H1 (cell line): Measurements from ENCODE around the gene PRKCI. TPM values are rescaled to one million over a fixed set of nuclear protein-coding genes. Genes with fewer than 3 reads are reported as not detected.

Experiments used
- CTCF ChIA-PET: fragments of 300-600 bp; sonication (Branson Sonifier 250); formaldehyde crosslinking; loops from one replicate; lab custom pipeline; 2021; ENCODE audit not compliant: partially characterized antibody; lab: Charles Lee
- POLR2A ChIA-PET: fragments of 300-600 bp; sonication (Branson Sonifier 250); formaldehyde crosslinking; loops from one replicate; lab custom pipeline; 2021; ENCODE audit warnings: inconsistent platforms; ENCODE audit not compliant: partially characterized antibody; lab: Charles Lee
- DNase-seq, 2 experiments: peaks; one replicate each; pipeline versions ENCODE4 v3.0.0 to v3.0.0-alpha.2; 2010 to 2022; ENCODE audit warnings: low spot score in 2 of 2, low read depth in 1 of 2, mixed read lengths in 1 of 2
- FAIRE-seq: peaks from 2 replicates; lab custom pipeline; 2011; peaks lifted over from hg19 to GRCh38; lab: Jason Lieb, UNC
- H2AFZ ChIP-seq: 2 replicates; pipeline ENCODE4 v1.8.1; 2012; ENCODE audit warnings: low read length, inconsistent platforms
- H2AK5ac ChIP-seq: 2 replicates; pipeline ENCODE4 v1.6.1; 2013; ENCODE audit warnings: low read depth, low read length
- H2BK120ac ChIP-seq: replicated peaks from 2 replicates; pipeline ENCODE3; 2013; ENCODE audit warnings: low read depth, low read length, inconsistent platforms
- H2BK12ac ChIP-seq: 2 replicates; pipeline ENCODE4 v1.6.1; 2013; ENCODE audit warnings: low read depth, low read length
- H2BK15ac ChIP-seq: 2 replicates; pipeline ENCODE4 v1.6.1; 2013; ENCODE audit warnings: low read length
- H2BK20ac ChIP-seq: 2 replicates; pipeline ENCODE4 v1.6.1; 2013; ENCODE audit warnings: low read length
- H2BK5ac ChIP-seq: 2 replicates; pipeline ENCODE4 v1.6.1; 2013; ENCODE audit warnings: low read depth, low read length
- H3K14ac ChIP-seq: 2 replicates; pipeline ENCODE4 v1.6.1; 2013; ENCODE audit warnings: inconsistent platforms; ENCODE audit not compliant: insufficient read length
- H3K18ac ChIP-seq: 2 replicates; pipeline ENCODE4 v1.6.1; 2013; ENCODE audit warnings: low read length; ENCODE audit errors: extremely low read depth
- H3K23ac ChIP-seq: 2 replicates; pipeline ENCODE4 v1.6.1; 2013; ENCODE audit warnings: inconsistent platforms; ENCODE audit not compliant: insufficient read length
- H3K23me2 ChIP-seq: 2 replicates; pipeline ENCODE4 v1.6.1; 2013; ENCODE audit warnings: low read depth, low read length
- H3K27ac ChIP-seq: 2 replicates; pipeline ENCODE4 v1.6.1; 2011; ENCODE audit warnings: low read depth, low read length, inconsistent platforms
- H3K27me3 ChIP-seq, 4 experiments: replicated peaks in 1 of 4; 1 replicate in 1 of 4; 2 replicates in 3 of 4; pipeline versions ENCODE4 v1.6.1 to v1.8.1; 2011 to 2013; ENCODE audit warnings: low read length in 3 of 4, mild to moderate bottlenecking in 3 of 4, inconsistent platforms in 2 of 4, mixed read lengths in 2 of 4, moderate library complexity in 1 of 4; ENCODE audit not compliant: control insufficient read depth in 3 of 4, insufficient read depth in 3 of 4; ENCODE audit errors: extremely low read depth in 1 of 4
- H3K36me3 ChIP-seq, 4 experiments: 2 replicates each; pipeline versions ENCODE4 v1.6.1 to v1.8.1; 2011 to 2013; ENCODE audit warnings: mild to moderate bottlenecking in 4 of 4, low read length in 3 of 4, moderate library complexity in 2 of 4, control low read depth in 1 of 4, inconsistent platforms in 1 of 4; ENCODE audit not compliant: insufficient read depth in 4 of 4, control insufficient read depth in 2 of 4
- H3K4ac ChIP-seq: replicated peaks from 2 replicates; pipeline ENCODE3; 2013; ENCODE audit warnings: low read length, low read depth, mixed read lengths, inconsistent platforms; ENCODE audit not compliant: insufficient read length
- H3K4me1 ChIP-seq, 4 experiments: replicated peaks in 1 of 4; 1 replicate in 1 of 4; 2 replicates in 3 of 4; pipeline versions ENCODE4 v1.6.1 to v1.8.1; 2011 to 2013; ENCODE audit warnings: low read length in 3 of 4, inconsistent platforms in 2 of 4, mixed read lengths in 1 of 4; ENCODE audit not compliant: insufficient read depth in 4 of 4, control insufficient read depth in 3 of 4
- H3K4me2 ChIP-seq, 2 experiments: 2 replicates each; pipeline versions ENCODE4 v1.6.1 to v1.8.1; 2011 to 2013; ENCODE audit warnings: low read depth in 2 of 2, low read length in 2 of 2, control low read depth in 1 of 2, inconsistent platforms in 1 of 2, mild to moderate bottlenecking in 1 of 2; ENCODE audit not compliant: insufficient read depth in 1 of 2
- H3K4me3 ChIP-seq, 4 experiments: fragments of 200-600, 300-600 bp in 1 of 4; sonication (generic), shearing (Covaris generic), sonication (Bioruptor Twin) in 1 of 4; 2 replicates each; pipeline versions ENCODE4 v1.5.1 to v1.8.1; 2011 to 2016; ENCODE audit warnings: low read length in 4 of 4, low read depth in 3 of 4, control low read depth in 2 of 4, inconsistent platforms in 2 of 4, mild to moderate bottlenecking in 2 of 4, mixed read lengths in 1 of 4, moderate library complexity in 1 of 4; ENCODE audit not compliant: insufficient read depth in 2 of 4; ENCODE audit errors: extremely low read depth in 1 of 4
- H3K56ac ChIP-seq: replicated peaks from 2 replicates; pipeline ENCODE3; 2013; ENCODE audit warnings: low read depth, mild to moderate bottlenecking, mixed read lengths, low read length, inconsistent platforms; ENCODE audit not compliant: insufficient read length
- H3K79me1 ChIP-seq: 2 replicates; pipeline ENCODE4 v1.6.1; 2013; ENCODE audit warnings: low read depth, low read length, control low read depth
- H3K79me2 ChIP-seq, 2 experiments: 2 replicates each; pipeline versions ENCODE4 v1.6.1 to v1.8.1; 2012 to 2013; ENCODE audit warnings: low read length in 2 of 2, mild to moderate bottlenecking in 2 of 2, inconsistent platforms in 1 of 2; ENCODE audit not compliant: insufficient read depth in 2 of 2, control insufficient read depth in 1 of 2
- H3K9ac ChIP-seq, 4 experiments: replicated peaks in 1 of 4; 1 replicate in 1 of 4; 2 replicates in 3 of 4; pipeline versions ENCODE4 v1.6.1 to v1.8.1; 2011 to 2013; ENCODE audit warnings: low read depth in 3 of 4, low read length in 3 of 4, control low read depth in 2 of 4, mild to moderate bottlenecking in 2 of 4, moderate library complexity in 2 of 4, inconsistent platforms in 1 of 4; ENCODE audit errors: extremely low read depth in 1 of 4
- H3K9me3 ChIP-seq, 2 experiments: 2 replicates each; pipeline versions ENCODE4 v1.6.1 to v1.8.1; 2012 to 2013; ENCODE audit warnings: mild to moderate bottlenecking in 2 of 2, moderate library complexity in 2 of 2, control low read depth in 1 of 2, inconsistent platforms in 1 of 2, low read depth in 1 of 2, low read length in 1 of 2, mixed read lengths in 1 of 2; ENCODE audit not compliant: insufficient read depth in 2 of 2
- H4K20me1 ChIP-seq, 2 experiments: replicated peaks in 1 of 2; 2 replicates each; pipeline versions ENCODE3 to v1.8.1; 2011 to 2013; ENCODE audit warnings: inconsistent platforms in 2 of 2, low read length in 2 of 2, mild to moderate bottlenecking in 1 of 2; ENCODE audit not compliant: insufficient read depth in 2 of 2, control insufficient read depth in 1 of 2
- H4K5ac ChIP-seq: 2 replicates; pipeline ENCODE4 v1.6.1; 2013; ENCODE audit warnings: low read length, low read depth, mixed read lengths, inconsistent platforms; ENCODE audit not compliant: insufficient read length
- H4K8ac ChIP-seq: 2 replicates; pipeline ENCODE4 v1.8.0; 2013; ENCODE audit warnings: mild to moderate bottlenecking, moderate library complexity, low read length, inconsistent platforms; ENCODE audit not compliant: insufficient read depth; ENCODE audit errors: extremely low read depth
- H4K91ac ChIP-seq: replicated peaks from 2 replicates; pipeline ENCODE3; 2013; ENCODE audit warnings: low read length, mixed read lengths, inconsistent platforms; ENCODE audit not compliant: insufficient read length
- ATF2 ChIP-seq: IDR thresholded peaks from 2 replicates; pipeline ENCODE4 v1.6.1; 2012; ENCODE audit warnings: low read length, inconsistent platforms
- CEBPB ChIP-seq: IDR thresholded peaks from 2 replicates; pipeline ENCODE4 v1.6.1; 2012; ENCODE audit warnings: low read depth, low read length
- CHD2 ChIP-seq: IDR thresholded peaks from 2 replicates; pipeline ENCODE4 v1.6.1; 2012; ENCODE audit warnings: low read length, improper control_type of control experiment
- EP300 ChIP-seq, 2 experiments: IDR thresholded peaks; 1 replicate in 1 of 2; 2 replicates in 1 of 2; pipeline ENCODE4 v1.6.1; 2011 to 2012; ENCODE audit warnings: low read depth in 2 of 2, low read length in 2 of 2, mild to moderate bottlenecking in 2 of 2, borderline replicate concordance in 1 of 2, inconsistent platforms in 1 of 2, moderate library complexity in 1 of 2
- FOSL1 ChIP-seq: IDR thresholded peaks from 2 replicates; pipeline ENCODE4 v1.6.1; 2011; ENCODE audit warnings: mild to moderate bottlenecking, low read depth, low read length, moderate library complexity; ENCODE audit not compliant: insufficient read depth
- POLR2AphosphoS5 ChIP-seq: IDR thresholded peaks from 2 replicates; pipeline ENCODE4 v1.6.1; 2011; ENCODE audit warnings: low read depth, low read length
- SAP30 ChIP-seq: fragments of 300-600 bp; sonication (generic); IDR thresholded peaks from 2 replicates; pipeline ENCODE4 v1.7.1; 2012; ENCODE audit warnings: low read length, moderate library complexity, mild to moderate bottlenecking, inconsistent platforms; ENCODE audit not compliant: insufficient read depth, insufficient replicate concordance
- SP1 ChIP-seq: IDR thresholded peaks from 2 replicates; pipeline ENCODE4 v1.6.1; 2011; ENCODE audit warnings: low read depth, low read length
- SP4 ChIP-seq: IDR thresholded peaks from 2 replicates; pipeline ENCODE4 v1.6.1; 2012; ENCODE audit warnings: low read length, inconsistent platforms
- SRF ChIP-seq: IDR thresholded peaks from 2 replicates; pipeline ENCODE4 v1.6.1; 2011; ENCODE audit warnings: mild to moderate bottlenecking, low read depth, low read length, moderate library complexity
- SUZ12 ChIP-seq: fragments of 200-600 bp; sonication (generic); IDR thresholded peaks from 2 replicates; pipeline ENCODE4 v1.6.1; 2012; ENCODE audit warnings: mild to moderate bottlenecking, inconsistent platforms, low read length, moderate library complexity, mixed read lengths
- WGBS, 2 experiments: shearing (Covaris generic) in 1 of 2; methylation state at CpG; one replicate each; pipeline versions ENCODE4 v1.1.6 to v1.1.7; 2013 to 2015; ENCODE audit warnings: low lambda C conversion rate in 2 of 2, mixed read lengths in 2 of 2, inconsistent platforms in 1 of 2, low coverage in 1 of 2, missing lambda C conversion rate in 1 of 2; ENCODE audit not compliant: insufficient replicate concordance in 2 of 2, insufficient coverage in 1 of 2, insufficient read length in 1 of 2; ENCODE audit errors: extremely low coverage in 1 of 2, missing lambda C conversion rate in 1 of 2; 5-methylcytosine and 5-hydroxymethylcytosine counted together
- polyA plus RNA-seq, 7 experiments: library from polyadenylated mRNA; depleted of rRNA in 3 of 7; stranded (reverse) in 5 of 7; unstranded in 2 of 7; fragments of >200 nt in 5 of 7; fragments of 200-250 nt in 2 of 7; gene quantifications; 1 replicate in 5 of 7; 2 replicates in 1 of 7; 4 replicates in 1 of 7; pipeline versions ENCODE4 v1.2.1 to v1.2.3, GENCODE V29; 2011 to 2013; ENCODE audit warnings: missing spikeins in 2 of 7, mixed read lengths in 2 of 7
- total RNA-seq: library from RNA; stranded (reverse); fragmentation: NEBNext Ultra II Directional; extraction: Animal tissue kit (Norgen Biotek cat#: 25700); gene quantifications from 2 replicates; pipeline ENCODE4 v1.2.1, GENCODE V29; 2021

Gene PRKCI
- total and polyA plus RNA-seq, 2 of the 8 experiments (the other 6 are each of a cell fraction or from before 2014, with no cell fraction given) = 24.3 to 100.0 TPM

- H2BK15ac ChIP-seq = no peak overlapping the region
- peak overlapping the region; percentile 89 for H2BK120ac ChIP-seq
- peaks cover 0 to 13% (median 4%) of the 10 kb centered on the region in 4 experiments; a peak in 3 of 7 replicates for H3K4me1 ChIP-seq
- H3K36me3 ChIP-seq = peaks cover 0 to 2% (median 0%) of the 10 kb centered on the region in 4 experiments; a peak in 1 of 8 replicates
- H3K23me2 ChIP-seq = peaks cover 8% of the 10 kb centered on the region; the same call in 1 of the 2 replicates
- no peak overlapping the region; the same call in 1 of the 2 replicates for H2BK12ac ChIP-seq
- no peak overlapping the region for H3K23ac ChIP-seq
- no peak overlapping the region for H2BK20ac ChIP-seq
- no peak overlapping the region for H3K9ac ChIP-seq
- H3K9me3 ChIP-seq = no peaks in the 10 kb centered on the region
- no peak overlapping the region for H2AFZ ChIP-seq
- H4K91ac ChIP-seq = no peak overlapping the region
- no peaks in the 10 kb centered on the region for H3K79me1 ChIP-seq
- no peaks in the 10 kb centered on the region for H3K27me3 ChIP-seq
- H2AK5ac ChIP-seq = 0 out of 2 replicates have a peak overlapping the region, but pooled peaks have one; percentile 32
- H3K18ac ChIP-seq = no peak overlapping the region
- H3K14ac ChIP-seq = no peak overlapping the region
- CTCF ChIA-PET = no interaction called here
- POLR2A ChIA-PET = no interaction called here
- WGBS, 2 experiments = 9% methylated on average over 4 of the region's 4 CpGs; no CpG with 5 or more reads in 1 of the 2 experiments
- DNase-seq = peak in 1 of 2 experiments; percentile 30
- H3K79me2 ChIP-seq = peaks cover 6 to 16% of the 10 kb centered on the region in 2 experiments
- peak overlapping the region; percentile 83; the same call in 1 of the 2 replicates for H2BK5ac ChIP-seq
- H4K8ac ChIP-seq = no peak overlapping the region
- no peak overlapping the region for H3K4ac ChIP-seq
- H4K20me1 ChIP-seq = peaks cover 0 to 4% of the 10 kb centered on the region in 2 experiments
- H3K56ac ChIP-seq = no peak overlapping the region
- FAIRE-seq = no peak
- no peak overlapping the region for H4K5ac ChIP-seq
- H3K27ac ChIP-seq = no peak overlapping the region
- H3K4me2 ChIP-seq = peak overlapping the region; percentile 72 to 94
- H3K4me3 ChIP-seq = peak overlapping the region in 2 of 4 experiments; percentile 19 to 73; a peak in 3 of 8 replicates
- TF ChIP-seq ATF2 = no peak
- TF ChIP-seq SUZ12 = no peak
- no peak for TF ChIP-seq FOSL1
- no peak for TF ChIP-seq EP300 (IDR thresholded peaks at IDR 0.05; ENCODE audit: borderline replicate concordance in 1 of 2, low read depth in 2 of 2, low read length in 2 of 2)
- no peak for TF ChIP-seq SP4
- no peak for TF ChIP-seq CHD2
- no peak for TF ChIP-seq SAP30
- TF ChIP-seq POLR2AphosphoS5 = no peak
- TF ChIP-seq CEBPB = 0 out of 2 replicates have a peak, but pooled peaks have one; percentile 19
- no peak for TF ChIP-seq SRF
- TF ChIP-seq SP1 = 0 out of 2 replicates have a peak, but pooled peaks have one; percentile 17
Measured at GRCh38 chr3:170354760-170355159, 132.5 kb downstream of the PRKCI start.
